Natural killer cell (primary cell): ENCODE data around the gene IMPG2. TPM values are rescaled to one million over a fixed set of nuclear protein-coding genes. Genes with fewer than 3 reads are reported as not detected.

Experiments
- ATAC-seq, 3 donors: fragments of 150-1000 bp in 2 of 3; fragments of 200-7000 bp in 1 of 3; cut with Tn5 transposase; 1 replicate in 1 of 3; 2 replicates in 2 of 3; pipeline ENCODE4 v1.10.0; 2021; ENCODE audit warnings: mild to moderate bottlenecking in 2 of 3, moderate library complexity in 2 of 3
- DNase-seq, 2 donors: peaks; one replicate each; pipeline versions ENCODE4 v3.0.0 to v3.0.0-alpha.2; 2013 to 2021; ENCODE audit warnings: mixed read lengths in 1 of 2
- H3K27ac ChIP-seq: one replicate; pipeline ENCODE4 v1.5.1; 2013; ENCODE audit warnings: mild to moderate bottlenecking, low read length
- H3K27me3 ChIP-seq: one replicate; pipeline ENCODE4 v1.6.1; 2013; ENCODE audit warnings: low read length; ENCODE audit not compliant: control insufficient read depth, insufficient read depth
- H3K36me3 ChIP-seq: one replicate; pipeline ENCODE4 v1.6.1; 2013; ENCODE audit warnings: low read length; ENCODE audit not compliant: control insufficient read depth, insufficient read depth
- H3K4me1 ChIP-seq: one replicate; pipeline ENCODE4 v1.6.1; 2013; ENCODE audit warnings: low read length; ENCODE audit not compliant: control insufficient read depth, insufficient read depth
- H3K4me3 ChIP-seq: one replicate; pipeline ENCODE4 v1.5.1; 2013; ENCODE audit warnings: low read length
- H3K9me3 ChIP-seq: one replicate; pipeline ENCODE4 v1.6.1; 2013; ENCODE audit warnings: low read length; ENCODE audit not compliant: control insufficient read depth, insufficient read depth
- H3K27ac Mint-ChIP-seq, 2 donors: one replicate each; pipeline ENCODE4 v1.8.0; 2022; ENCODE audit warnings: mild to moderate bottlenecking in 2 of 2, mixed read lengths in 2 of 2, moderate library complexity in 1 of 2
- H3K27me3 Mint-ChIP-seq, 2 donors: one replicate each; pipeline ENCODE4 v1.8.0; 2022; ENCODE audit warnings: low read depth in 2 of 2, mixed read lengths in 2 of 2
- H3K36me3 Mint-ChIP-seq: one replicate; pipeline ENCODE4 v1.8.0; 2022; ENCODE audit warnings: mixed read lengths
- H3K4me1 Mint-ChIP-seq, 2 donors: one replicate each; pipeline ENCODE4 v1.8.0; 2022; ENCODE audit warnings: mixed read lengths in 2 of 2
- H3K4me3 Mint-ChIP-seq: one replicate; pipeline ENCODE4 v1.8.0; 2022; ENCODE audit warnings: mild to moderate bottlenecking, moderate library complexity, mixed read lengths
- H3K9me3 Mint-ChIP-seq, 2 donors: one replicate each; pipeline ENCODE4 v1.8.0; 2022; ENCODE audit warnings: mixed read lengths in 2 of 2
- CTCF ChIP-seq: fragments of 200-600 bp; IDR thresholded peaks from one replicate; pipeline ENCODE4 v1.8.0; 2022; ENCODE audit warnings: antibody characterized with exemption
- WGBS: methylation state at CpG from one replicate; pipeline ENCODE4 v1.1.7; 2013; ENCODE audit warnings: missing lambda C conversion rate; ENCODE audit not compliant: insufficient coverage; 5-methylcytosine and 5-hydroxymethylcytosine counted together
- intact Hi-C: fragments of 100-400 bp; cut with micrococcal nuclease; formaldehyde crosslinking; loops from one replicate; pipeline ENCODE4 v1.14.2; 2022
- total RNA-seq, 4 donors: library from RNA; stranded (reverse); fragments of 120-200 nt in 1 of 4; gene quantifications; one replicate each; pipeline versions ENCODE4 v1.2.3 to v1.2.4, GENCODE V29; 2013 to 2022

IMPG2 gene
- total RNA-seq, 3 donors from 2014 or later (not counting 1 experiment from before 2014, with no cell fraction given) = 0.52 to 0.73 (median 0.72) TPM

- Mint-ChIP-seq H3K9me3 (no peaks in the 10 kb centered on the region), H3K27ac (no peak overlapping the region), H3K27me3 (no peaks in the 10 kb centered on the region), H3K36me3 (no peaks in the 10 kb centered on the region), H3K4me3 (no peak overlapping the region), H3K4me1 (no peaks in the 10 kb centered on the region)
- TF ChIP-seq CTCF = no peak
- no peaks in the 10 kb centered on the region for H3K4me1 ChIP-seq
- H3K27ac ChIP-seq = no peak overlapping the region
- intact Hi-C loops = no loop called here
- WGBS = 100% methylated on average over 2 of the region's 2 CpGs
- H3K9me3 ChIP-seq = no peaks in the 10 kb centered on the region
- DNase-seq (no peak), ATAC-seq (no peak)
- H3K4me3 ChIP-seq = no peak overlapping the region
- H3K27me3 ChIP-seq = no peaks in the 10 kb centered on the region
- no peaks in the 10 kb centered on the region for H3K36me3 ChIP-seq
These were observed 67.4 kb downstream of the IMPG2 start for GRCh38 chr3:101252945-101253344.

GRCh38 chr3:101252307-101252706 lies 68.1 kb downstream of the IMPG2 start:
- Mint-ChIP-seq H3K27me3 (no peaks in the 10 kb centered on the region), H3K27ac (no peak overlapping the region), H3K4me3 (no peak overlapping the region), H3K36me3 (no peaks in the 10 kb centered on the region), H3K4me1 (no peaks in the 10 kb centered on the region), H3K9me3 (no peaks in the 10 kb centered on the region)
- Histone ChIP-seq H3K4me3 (no peak overlapping the region), H3K36me3 (no peaks in the 10 kb centered on the region), H3K4me1 (no peaks in the 10 kb centered on the region), H3K9me3 (no peaks in the 10 kb centered on the region), H3K27me3 (no peaks in the 10 kb centered on the region), H3K27ac (no peak overlapping the region)
- no peak for ATAC-seq
- DNase-seq = no peak
- 100% methylated on average over 1 of the region's 1 CpG for WGBS
- intact Hi-C loops = no loop called here
- no peak for TF ChIP-seq CTCF

GRCh38 chr3:101251441-101251840 lies 68.9 kb downstream of the IMPG2 start:
- Mint-ChIP-seq H3K27me3 (no peaks in the 10 kb centered on the region), H3K36me3 (no peaks in the 10 kb centered on the region), H3K9me3 (no peaks in the 10 kb centered on the region), H3K4me3 (no peak overlapping the region), H3K4me1 (no peaks in the 10 kb centered on the region), H3K27ac (no peak overlapping the region)
- Histone ChIP-seq H3K4me1 (no peaks in the 10 kb centered on the region), H3K27ac (no peak overlapping the region), H3K36me3 (no peaks in the 10 kb centered on the region), H3K4me3 (no peak overlapping the region), H3K9me3 (no peaks in the 10 kb centered on the region), H3K27me3 (no peaks in the 10 kb centered on the region)
- DNase-seq (no peak), ATAC-seq (no peak)
- intact Hi-C loops = no loop called here
- 100% methylated on average over 1 of the region's 2 CpGs for WGBS
- no peak for TF ChIP-seq CTCF

GRCh38 chr3:101249522-101249921 lies 70.9 kb downstream of the IMPG2 start:
- Mint-ChIP-seq H3K4me3 (no peak overlapping the region), H3K27me3 (no peaks in the 10 kb centered on the region), H3K9me3 (no peaks in the 10 kb centered on the region), H3K4me1 (no peaks in the 10 kb centered on the region), H3K36me3 (peaks cover under 1% of the 10 kb centered on the region), H3K27ac (no peak overlapping the region)
- ATAC-seq = no peak
- H3K4me1 ChIP-seq = no peaks in the 10 kb centered on the region
- H3K27ac ChIP-seq = no peak overlapping the region
- intact Hi-C loops = no loop called here
- H3K27me3 ChIP-seq = no peaks in the 10 kb centered on the region
- no peak for TF ChIP-seq CTCF
- DNase-seq = no peak
- H3K36me3 ChIP-seq = no peaks in the 10 kb centered on the region
- H3K4me3 ChIP-seq = no peak overlapping the region
- 92% methylated on average over 3 of the region's 3 CpGs for WGBS
- H3K9me3 ChIP-seq = no peaks in the 10 kb centered on the region
